ENCODE data around the gene PEAK1.
"Not testable (repeated sequence)": the region's sequence is repeated elsewhere in the genome, so short reads cannot be mapped to it uniquely, and the experiment has no call there.

Gene PEAK1

GRCh38 chr15:77292969-77293558 lies 126.8 kb downstream of the PEAK1 start:
- no peak for DNase-seq

GRCh38 chr15:77291107-77291506 lies 128.8 kb downstream of the PEAK1 start:
- DNase-seq: no peak

GRCh38 chr15:77287385-77287784 lies 132.5 kb downstream of the PEAK1 start:
- no peak for DNase-seq

GRCh38 chr15:77285057-77285997 lies 134.6 kb downstream of the PEAK1 start:
- DNase-seq: no peak

- no peak for DNase-seq
These were observed 137.6 kb downstream of the PEAK1 start for GRCh38 chr15:77282333-77282732.

- no peak for DNase-seq
These were observed 143.0 kb downstream of the PEAK1 start for GRCh38 chr15:77276943-77277342.

- no peak for DNase-seq
These were observed 143.8 kb downstream of the PEAK1 start for GRCh38 chr15:77276096-77276495.

- not testable (repeated sequence) for DNase-seq
These were observed 146.8 kb downstream of the PEAK1 start for GRCh38 chr15:77273136-77273535.

GRCh38 chr15:77266708-77267386 lies 153.1 kb downstream of the PEAK1 start:
- DNase-seq: no peak

- no peak for DNase-seq
These were observed 164.5 kb downstream of the PEAK1 start for GRCh38 chr15:77255385-77255784.

- DNase-seq: peak; percentile 6
These were observed 168.2 kb downstream of the PEAK1 start for GRCh38 chr15:77251662-77252061.

GRCh38 chr15:77247116-77247515 lies 172.8 kb downstream of the PEAK1 start:
- DNase-seq: no peak

- no peak for DNase-seq
These were observed 176.0 kb downstream of the PEAK1 start for GRCh38 chr15:77243716-77244401.

- no peak for DNase-seq
These were observed 176.8 kb downstream of the PEAK1 start for GRCh38 chr15:77243135-77243534.

- DNase-seq: no peak
These were observed 179.9 kb downstream of the PEAK1 start for GRCh38 chr15:77239882-77240608.

GRCh38 chr15:77235566-77235965 lies 184.3 kb downstream of the PEAK1 start:
- no peak for DNase-seq

GRCh38 chr15:77228828-77229227 lies 191.1 kb downstream of the PEAK1 start:
- no peak for DNase-seq

- no peak for DNase-seq
These were observed 193.3 kb downstream of the PEAK1 start for GRCh38 chr15:77226652-77227051.

- DNase-seq: no peak
These were observed 194.3 kb downstream of the PEAK1 start for GRCh38 chr15:77225646-77226045.

GRCh38 chr15:77225088-77225487 lies 194.8 kb downstream of the PEAK1 start:
- DNase-seq: no peak

- DNase-seq: no peak
These were observed 195.6 kb downstream of the PEAK1 start for GRCh38 chr15:77224352-77224751.

GRCh38 chr15:77221708-77222107 lies 198.2 kb downstream of the PEAK1 start:
- no peak for DNase-seq

All from activated CD4-positive, alpha-beta T cell treated with anti-CD3 and anti-CD28 coated beads, Interleukin-10, Interleukin-2, amounts not matched to agents 100 ng/mL and 50 ng/mL, durations not matched to agents 16 hours and 8 hours (primary cell).